Activated CD4-positive, alpha-beta T cell treated with anti-CD3 and anti-CD28 coated beads for 4 hours (primary cell): Measurements from ENCODE around the gene SRGAP3.
A peak's percentile ranks its signal among the peaks of the same experiment; 100 is the strongest.
"Not testable (repeated sequence)": the region's sequence is repeated elsewhere in the genome, so short reads cannot be mapped to it uniquely, and the experiment has no call there.

Experiments used
- DNase-seq, 2 donors: peaks; one replicate each; pipeline ENCODE4 v3.0.0-alpha.2; 2020

SRGAP3 gene

GRCh38 chr3:9249273-9250192, at the start of gene SRGAP3:
Gene SRGAP3 (minus strand): TSS chr3:9249646. CDS start chr3:9248951, 695 bp downstream.
- peak; percentile 62 to 76 for DNase-seq

GRCh38 chr3:9298236-9298635, 48.8 kb upstream of the SRGAP3 start:
- no peak for DNase-seq

- no peak for DNase-seq
These were observed 46.8 kb upstream of the SRGAP3 start for GRCh38 chr3:9296241-9296640.

GRCh38 chr3:9295007-9295406, 45.6 kb upstream of the SRGAP3 start:
- DNase-seq = no peak

- DNase-seq = not testable (repeated sequence)
These were observed 44.5 kb upstream of the SRGAP3 start for GRCh38 chr3:9293953-9294352.

- no peak for DNase-seq
These were observed 43.6 kb upstream of the SRGAP3 start for GRCh38 chr3:9293076-9293475.

- DNase-seq = no peak
These were observed 43.1 kb upstream of the SRGAP3 start for GRCh38 chr3:9292516-9292915.

GRCh38 chr3:9291821-9292410, 42.5 kb upstream of the SRGAP3 start:
- DNase-seq = no peak

GRCh38 chr3:9290566-9290965, 41.1 kb upstream of the SRGAP3 start:
- DNase-seq = no peak

- not testable (repeated sequence) for DNase-seq
These were observed 32.1 kb upstream of the SRGAP3 start for GRCh38 chr3:9281533-9281932.

GRCh38 chr3:9280451-9281219, 31.2 kb upstream of the SRGAP3 start:
- DNase-seq = no peak

- no peak for DNase-seq
These were observed 30.5 kb upstream of the SRGAP3 start for GRCh38 chr3:9279966-9280365.

- no peak for DNase-seq
These were observed 29.1 kb upstream of the SRGAP3 start for GRCh38 chr3:9278498-9278897.

- DNase-seq = no peak
These were observed 28.6 kb upstream of the SRGAP3 start for GRCh38 chr3:9278085-9278484.

- no peak for DNase-seq
These were observed 27.4 kb upstream of the SRGAP3 start for GRCh38 chr3:9276761-9277370.

GRCh38 chr3:9271903-9272302, 22.5 kb upstream of the SRGAP3 start:
- no peak for DNase-seq

- no peak for DNase-seq
These were observed 21.3 kb upstream of the SRGAP3 start for GRCh38 chr3:9270704-9271103.

GRCh38 chr3:9266716-9267115, 17.3 kb upstream of the SRGAP3 start:
- DNase-seq = no peak

- no peak for DNase-seq
These were observed 10.9 kb upstream of the SRGAP3 start for GRCh38 chr3:9260305-9260704.

GRCh38 chr3:9257092-9257491, 7.6 kb upstream of the SRGAP3 start:
- no peak for DNase-seq

- no peak for DNase-seq
These were observed 6.5 kb upstream of the SRGAP3 start for GRCh38 chr3:9255976-9256375.

- DNase-seq = no peak
These were observed 5.3 kb upstream of the SRGAP3 start for GRCh38 chr3:9254764-9255163.

- DNase-seq = no peak
These were observed 3.9 kb upstream of the SRGAP3 start for GRCh38 chr3:9253327-9253726.
